NCI-H1092 (cell line): ENCODE data around the gene SHKBP1.

Experiments used
- DNase-seq: peaks from one replicate; lab custom pipeline; 2025; lab: John Stamatoyannopoulos, UW

The SHKBP1 gene

GRCh38 chr19:40640744-40641143 lies 64.1 kb downstream of the SHKBP1 start:
- no peak for DNase-seq
